Measurements from ENCODE around the gene COPG1.
"Not testable (repeated sequence)": the region's sequence is repeated elsewhere in the genome, so short reads cannot be mapped to it uniquely, and the experiment has no call there.

The COPG1 gene

GRCh38 chr3:129256270-129256669, 6.9 kb downstream of the COPG1 start:
- H3K27ac Mint-ChIP-seq = peak overlapping the region; percentile 51
- no peak for ATAC-seq (replicated peaks)
- H3K9me3 Mint-ChIP-seq = no peaks in the 10 kb centered on the region
- H3K36me3 Mint-ChIP-seq = peaks cover 57 to 75% of the 10 kb centered on the region in 2 donors
- no peaks in the 10 kb centered on the region for H3K27me3 Mint-ChIP-seq
- H3K4me1 Mint-ChIP-seq = peaks cover 4 to 6% of the 10 kb centered on the region in 2 donors
- H3K4me3 Mint-ChIP-seq = no peak overlapping the region
- DNase-seq = no peak

- Mint-ChIP-seq H3K4me3 (no peak overlapping the region), H3K9me3 (no peaks in the 10 kb centered on the region), H3K27ac (no peak overlapping the region), H3K36me3 (peaks cover 52 to 73% of the 10 kb centered on the region in 2 donors), H3K27me3 (no peaks in the 10 kb centered on the region), H3K4me1 (peaks cover 3 to 4% of the 10 kb centered on the region in 2 donors)
- ATAC-seq (replicated peaks) (no peak), DNase-seq (no peak)
These were observed 8.2 kb downstream of the COPG1 start for GRCh38 chr3:129257609-129258008.

GRCh38 chr3:129259612-129260477, 10.4 kb downstream of the COPG1 start:
- H3K27me3 Mint-ChIP-seq = no peaks in the 10 kb centered on the region
- peak overlapping the region; percentile 47 for H3K27ac Mint-ChIP-seq
- no peak for DNase-seq
- H3K9me3 Mint-ChIP-seq = no peaks in the 10 kb centered on the region
- ATAC-seq (replicated peaks) = no peak
- H3K4me1 Mint-ChIP-seq = peaks cover 0 to 6% of the 10 kb centered on the region in 2 donors
- H3K4me3 Mint-ChIP-seq = no peak overlapping the region
- peaks cover 55 to 75% of the 10 kb centered on the region in 2 donors for H3K36me3 Mint-ChIP-seq

GRCh38 chr3:129260606-129261005, 11.2 kb downstream of the COPG1 start:
- Mint-ChIP-seq H3K36me3 (peaks cover 52 to 73% of the 10 kb centered on the region in 2 donors), H3K4me3 (no peak overlapping the region), H3K27me3 (no peaks in the 10 kb centered on the region), H3K9me3 (no peaks in the 10 kb centered on the region), H3K4me1 (peaks cover 0 to 6% of the 10 kb centered on the region in 2 donors), H3K27ac (no peak overlapping the region)
- DNase-seq = no peak
- ATAC-seq (replicated peaks) = no peak

GRCh38 chr3:129261894-129262293, 12.5 kb downstream of the COPG1 start:
- DNase-seq = no peak
- Mint-ChIP-seq H3K36me3 (peaks cover 54 to 73% of the 10 kb centered on the region in 2 donors), H3K27me3 (no peaks in the 10 kb centered on the region), H3K4me3 (no peak overlapping the region), H3K4me1 (peaks cover 0 to 6% of the 10 kb centered on the region in 2 donors), H3K27ac (no peak overlapping the region), H3K9me3 (no peaks in the 10 kb centered on the region)
- ATAC-seq (replicated peaks) = no peak

GRCh38 chr3:129263161-129263910, 13.9 kb downstream of the COPG1 start:
- no peak for ATAC-seq (replicated peaks)
- DNase-seq = no peak
- Mint-ChIP-seq H3K4me3 (no peak overlapping the region), H3K4me1 (peaks cover 0 to 6% of the 10 kb centered on the region in 2 donors), H3K27me3 (no peaks in the 10 kb centered on the region), H3K27ac (no peak overlapping the region), H3K36me3 (peaks cover 60 to 75% of the 10 kb centered on the region in 2 donors), H3K9me3 (no peaks in the 10 kb centered on the region)

GRCh38 chr3:129264994-129265393, 15.6 kb downstream of the COPG1 start:
- not testable (repeated sequence) for DNase-seq; ATAC-seq (replicated peaks); H3K9me3 Mint-ChIP-seq; H3K4me1 Mint-ChIP-seq; H3K27ac Mint-ChIP-seq; H3K4me3 Mint-ChIP-seq; H3K27me3 Mint-ChIP-seq
- H3K36me3 Mint-ChIP-seq = peaks cover 64 to 81% of the 10 kb centered on the region in 2 donors

GRCh38 chr3:129266651-129267050, 17.2 kb downstream of the COPG1 start:
- Mint-ChIP-seq H3K36me3 (peaks cover 63 to 81% of the 10 kb centered on the region in 2 donors), H3K27ac (no peak overlapping the region), H3K4me1 (peaks cover 3 to 5% of the 10 kb centered on the region in 2 donors), H3K9me3 (no peaks in the 10 kb centered on the region), H3K4me3 (no peak overlapping the region), H3K27me3 (no peaks in the 10 kb centered on the region)
- DNase-seq = no peak
- ATAC-seq (replicated peaks) = no peak

GRCh38 chr3:129268396-129268795, 19.0 kb downstream of the COPG1 start:
- H3K4me1 Mint-ChIP-seq = peaks cover 0 to 5% of the 10 kb centered on the region in 2 donors
- H3K9me3 Mint-ChIP-seq = no peaks in the 10 kb centered on the region
- no peaks in the 10 kb centered on the region for H3K27me3 Mint-ChIP-seq
- H3K27ac Mint-ChIP-seq = no peak overlapping the region
- H3K36me3 Mint-ChIP-seq = peaks cover 60 to 80% of the 10 kb centered on the region in 2 donors
- DNase-seq (no peak), ATAC-seq (replicated peaks) (no peak)
- H3K4me3 Mint-ChIP-seq = no peak overlapping the region

GRCh38 chr3:129271674-129272073, 22.3 kb downstream of the COPG1 start:
- Mint-ChIP-seq H3K27me3 (no peaks in the 10 kb centered on the region), H3K36me3 (peaks cover 65 to 83% of the 10 kb centered on the region in 2 donors), H3K27ac (no peak overlapping the region), H3K4me3 (no peak overlapping the region), H3K9me3 (no peaks in the 10 kb centered on the region), H3K4me1 (peaks cover 22 to 28% of the 10 kb centered on the region in 2 donors)
- no peak for DNase-seq
- ATAC-seq (replicated peaks) = no peak

GRCh38 chr3:129276385-129276784, 27.0 kb downstream of the COPG1 start:
- H3K36me3 Mint-ChIP-seq = peaks cover 48 to 60% of the 10 kb centered on the region in 2 donors
- DNase-seq (peak; percentile 84), ATAC-seq (replicated peaks) (peak; percentile 88 to 90)
- H3K27me3 Mint-ChIP-seq = no peaks in the 10 kb centered on the region
- H3K9me3 Mint-ChIP-seq = no peaks in the 10 kb centered on the region
- peak overlapping the region; percentile 59 to 76 for H3K4me3 Mint-ChIP-seq
- peaks cover 46 to 65% of the 10 kb centered on the region in 2 donors for H3K4me1 Mint-ChIP-seq
- peak overlapping the region; percentile 57 for H3K27ac Mint-ChIP-seq

GRCh38 chr3:129277829-129278271, 28.4 kb downstream of the COPG1 start:
- Mint-ChIP-seq H3K27me3 (no peaks in the 10 kb centered on the region), H3K36me3 (peaks cover 43 to 52% of the 10 kb centered on the region in 2 donors), H3K4me3 (peak overlapping the region; percentile 87 to 92), H3K27ac (peak overlapping the region; percentile 96), H3K4me1 (peaks cover 53 to 73% of the 10 kb centered on the region in 2 donors), H3K9me3 (no peaks in the 10 kb centered on the region)
- DNase-seq = no peak
- ATAC-seq (replicated peaks) = no peak

GRCh38 chr3:129278439-129278965, 29.1 kb downstream of the COPG1 start, which contains the start of gene HMCES:
Gene HMCES, plus strand, starts transcription at chr3:129278870. Its CDS starts 863 bp downstream, at chr3:129279733.
- DNase-seq = peak; percentile 81
- Mint-ChIP-seq H3K9me3 (no peaks in the 10 kb centered on the region), H3K4me3 (peak within 1 kb of the TSS; percentile 87 to 92), H3K27me3 (no peaks in the 10 kb centered on the region), H3K27ac (peak within 1 kb of the TSS; percentile 96), H3K36me3 (peaks cover 40 to 47% of the 10 kb centered on the region in 2 donors), H3K4me1 (peaks cover 56 to 80% of the 10 kb centered on the region in 2 donors)
- ATAC-seq (replicated peaks) = peak; percentile 58 to 69
